DOHH2 (cell line): ENCODE measurements around the gene GATD1.
A peak's percentile ranks its signal among the peaks of the same experiment; 100 is the strongest.

Source experiments
- H3F3A ChIP-seq: fragments of 200-600 bp; sonication (generic), shearing (Covaris generic); 2 replicates; pipeline ENCODE4 v1.6.0; 2016; ENCODE audit warnings: antibody characterized with exemption, mild to moderate bottlenecking; ENCODE audit not compliant: control insufficient read depth, insufficient read depth
- H3K27ac ChIP-seq: fragments of 200-600 bp; sonication (generic); 2 replicates; pipeline ENCODE4 v1.5.1; 2014; ENCODE audit warnings: low read depth, mild to moderate bottlenecking, low read length, moderate library complexity
- H3K27me3 ChIP-seq: fragments of 200-600 bp; sonication (generic); 2 replicates; pipeline ENCODE4 v1.6.1; 2014; ENCODE audit warnings: mild to moderate bottlenecking, low read length, mixed read lengths; ENCODE audit not compliant: control insufficient read depth
- H3K36me3 ChIP-seq: fragments of 200-600 bp; sonication (generic); 2 replicates; pipeline ENCODE4 v1.6.1; 2014; ENCODE audit warnings: mild to moderate bottlenecking, low read length, moderate library complexity, mixed read lengths; ENCODE audit not compliant: control insufficient read depth
- H3K4me1 ChIP-seq: fragments of 200-600 bp; sonication (generic); 2 replicates; pipeline ENCODE4 v1.6.1; 2014; ENCODE audit warnings: mild to moderate bottlenecking, low read length, mixed read lengths; ENCODE audit not compliant: control insufficient read depth
- H3K4me2 ChIP-seq: fragments of 200-600 bp; sonication (generic); 2 replicates; pipeline ENCODE4 v1.6.0; 2014; ENCODE audit warnings: mild to moderate bottlenecking, low read length, moderate library complexity
- H3K4me3 ChIP-seq: fragments of 200-600 bp; sonication (generic); 2 replicates; pipeline ENCODE4 v1.5.1; 2014; ENCODE audit warnings: mild to moderate bottlenecking, low read length, mixed read lengths
- H3K79me2 ChIP-seq: fragments of 200-600 bp; sonication (generic); 2 replicates; pipeline ENCODE4 v1.6.1; 2014; ENCODE audit warnings: mild to moderate bottlenecking, low read length, mixed read lengths; ENCODE audit not compliant: control insufficient read depth
- H3K9me2 ChIP-seq: fragments of 200-600 bp; sonication (generic); replicated peaks from 2 replicates; pipeline ENCODE4 v1.6.1; 2014; ENCODE audit warnings: mild to moderate bottlenecking, low read length, mixed read lengths; ENCODE audit not compliant: control insufficient read depth
- H3K9me3 ChIP-seq: fragments of 200-600 bp; sonication (generic); 2 replicates; pipeline ENCODE4 v1.6.1; 2014; ENCODE audit warnings: antibody characterized with exemption, low read length, mixed read lengths; ENCODE audit not compliant: control insufficient read depth, insufficient read depth
- H4K20me1 ChIP-seq: fragments of 200-600 bp; sonication (generic); 2 replicates; pipeline ENCODE4 v1.6.0; 2014; ENCODE audit warnings: low read depth, mild to moderate bottlenecking, antibody characterized with exemption, low read length, moderate library complexity; ENCODE audit not compliant: control insufficient read depth, insufficient read depth
- EZH2phosphoT487 ChIP-seq: fragments of 200-600 bp; sonication (generic); IDR thresholded peaks from 2 replicates; pipeline ENCODE4 v1.6.1; 2017; ENCODE audit warnings: borderline replicate concordance, mild to moderate bottlenecking, antibody characterized with exemption, low read length, moderate library complexity, mixed read lengths
- TF ChIP-seq, protein P1 (sequence below): fragments of 200-600 bp; sonication (generic); IDR thresholded peaks from one replicate; pipeline ENCODE4 v1.5.1; 2014; ENCODE audit warnings: antibody characterized with exemption, mild to moderate bottlenecking, low read depth, low read length; ENCODE audit not compliant: poor library complexity, severe bottlenecking

The GATD1 gene

DNA sequence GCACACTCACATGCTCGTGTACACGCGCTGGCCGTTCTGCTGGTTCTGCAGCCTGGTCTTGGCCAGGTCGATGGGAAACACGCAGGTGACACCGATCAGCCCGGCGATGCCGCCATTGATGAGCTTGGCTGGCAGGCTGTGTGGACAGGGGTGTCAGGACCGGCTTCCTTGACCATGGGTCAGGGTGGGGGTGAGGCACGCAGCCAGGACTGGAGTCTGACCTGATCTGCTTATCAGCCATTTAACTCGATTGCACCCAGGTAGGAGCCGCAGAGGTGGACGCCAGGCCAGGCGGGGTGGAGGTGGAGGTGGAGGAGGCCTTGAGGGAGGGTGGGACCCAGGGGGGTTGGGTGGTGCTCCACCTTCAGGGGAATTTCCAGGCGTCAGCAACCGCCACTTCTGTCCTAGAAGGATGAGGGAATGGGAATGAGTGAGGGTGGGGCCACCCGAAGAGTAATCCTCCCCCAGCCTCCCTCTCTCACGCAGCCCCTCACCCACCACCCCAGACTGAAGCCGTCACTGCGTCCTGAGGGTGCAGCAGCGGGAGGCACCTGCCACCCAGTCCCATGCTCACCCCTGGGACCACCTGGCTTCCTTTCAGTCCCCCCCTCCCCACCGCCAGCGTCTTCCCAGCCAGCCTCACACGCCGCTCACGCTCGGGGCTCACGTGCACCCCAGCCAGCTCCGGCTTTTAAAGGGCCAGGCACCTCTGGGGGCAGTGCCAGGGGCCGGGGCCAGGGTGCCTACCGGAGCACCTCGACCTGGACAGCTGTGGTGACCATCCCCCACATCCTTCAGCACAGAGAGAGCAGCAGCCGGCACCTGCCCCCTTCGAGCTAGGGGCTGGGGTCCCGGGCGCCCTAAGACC is 17.7 kb upstream of the GATD1 start:
- peaks cover 25% of the 10 kb centered on the region; the same call in 1 of the 2 replicates for H3K36me3 ChIP-seq
- peak overlapping the region; percentile 97 for H3K4me2 ChIP-seq
- no peak overlapping the region for H3K27ac ChIP-seq
- peaks cover 25% of the 10 kb centered on the region for H3K79me2 ChIP-seq
- peak overlapping the region; percentile 93 for H3K4me3 ChIP-seq
- H3F3A ChIP-seq = peaks cover 15% of the 10 kb centered on the region; the same call in 1 of the 2 replicates
- peaks cover 33% of the 10 kb centered on the region for H3K4me1 ChIP-seq
- H3K9me2 ChIP-seq = no peaks in the 10 kb centered on the region
- peaks cover 4% of the 10 kb centered on the region; the same call in 1 of the 2 replicates for H4K20me1 ChIP-seq
- no peaks in the 10 kb centered on the region for H3K27me3 ChIP-seq
- TF ChIP-seq, protein P1, sequence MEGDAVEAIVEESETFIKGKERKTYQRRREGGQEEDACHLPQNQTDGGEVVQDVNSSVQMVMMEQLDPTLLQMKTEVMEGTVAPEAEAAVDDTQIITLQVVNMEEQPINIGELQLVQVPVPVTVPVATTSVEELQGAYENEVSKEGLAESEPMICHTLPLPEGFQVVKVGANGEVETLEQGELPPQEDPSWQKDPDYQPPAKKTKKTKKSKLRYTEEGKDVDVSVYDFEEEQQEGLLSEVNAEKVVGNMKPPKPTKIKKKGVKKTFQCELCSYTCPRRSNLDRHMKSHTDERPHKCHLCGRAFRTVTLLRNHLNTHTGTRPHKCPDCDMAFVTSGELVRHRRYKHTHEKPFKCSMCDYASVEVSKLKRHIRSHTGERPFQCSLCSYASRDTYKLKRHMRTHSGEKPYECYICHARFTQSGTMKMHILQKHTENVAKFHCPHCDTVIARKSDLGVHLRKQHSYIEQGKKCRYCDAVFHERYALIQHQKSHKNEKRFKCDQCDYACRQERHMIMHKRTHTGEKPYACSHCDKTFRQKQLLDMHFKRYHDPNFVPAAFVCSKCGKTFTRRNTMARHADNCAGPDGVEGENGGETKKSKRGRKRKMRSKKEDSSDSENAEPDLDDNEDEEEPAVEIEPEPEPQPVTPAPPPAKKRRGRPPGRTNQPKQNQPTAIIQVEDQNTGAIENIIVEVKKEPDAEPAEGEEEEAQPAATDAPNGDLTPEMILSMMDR = no peak
- TF ChIP-seq EZH2phosphoT487 = no peak
- H3K9me3 ChIP-seq = no peaks in the 10 kb centered on the region

DNA sequence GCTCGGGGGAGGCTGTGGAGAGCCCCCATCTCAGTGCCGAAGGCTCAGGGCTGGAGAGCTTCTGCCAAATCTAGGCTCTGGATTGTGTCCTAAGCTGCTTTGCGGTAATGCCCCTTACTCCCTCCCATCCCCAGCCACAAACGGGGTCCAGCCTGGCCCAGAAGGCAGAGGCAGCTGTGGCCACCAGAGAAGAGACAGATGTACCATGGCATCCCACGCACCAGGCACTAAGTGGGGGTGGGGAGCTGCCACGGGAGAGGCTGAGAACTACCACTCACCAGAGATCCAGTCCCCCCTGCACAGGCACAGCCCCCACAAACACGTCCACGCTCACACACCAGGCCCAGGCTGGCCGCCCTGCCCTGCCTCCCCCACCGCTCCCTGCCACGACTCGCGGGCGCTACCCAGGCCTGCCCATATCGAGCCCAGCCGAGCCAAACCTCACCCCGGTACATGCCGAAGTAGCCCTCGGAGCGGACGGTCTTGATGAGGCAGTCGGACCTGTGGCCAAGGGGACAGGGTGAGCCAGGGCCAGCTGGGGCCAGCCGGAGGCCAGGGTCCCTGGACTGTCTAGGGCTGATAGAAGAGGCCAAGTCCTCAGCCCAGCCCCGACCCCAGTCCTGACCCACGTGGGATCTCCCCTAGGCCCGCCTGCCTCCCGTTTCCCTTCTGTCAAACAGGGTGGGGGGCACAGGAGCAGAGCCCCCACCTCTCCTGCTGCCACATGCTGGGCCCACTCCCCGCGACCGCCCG is 16.9 kb upstream of the GATD1 start:
- Histone ChIP-seq H3K4me2 (no peak overlapping the region; the same call in 1 of the 2 replicates), H3F3A (peaks cover 15% of the 10 kb centered on the region; the same call in 1 of the 2 replicates), H3K79me2 (peaks cover 25% of the 10 kb centered on the region), H3K9me2 (no peaks in the 10 kb centered on the region), H3K4me1 (peaks cover 37% of the 10 kb centered on the region), H3K27me3 (no peaks in the 10 kb centered on the region), H4K20me1 (peaks cover 4% of the 10 kb centered on the region; the same call in 1 of the 2 replicates), H3K27ac (no peak overlapping the region), H3K36me3 (peaks cover 17% of the 10 kb centered on the region; the same call in 1 of the 2 replicates), H3K9me3 (no peaks in the 10 kb centered on the region), H3K4me3 (no peak overlapping the region)
- TF ChIP-seq EZH2phosphoT487 = no peak
- TF ChIP-seq, protein P1 = no peak

DNA sequence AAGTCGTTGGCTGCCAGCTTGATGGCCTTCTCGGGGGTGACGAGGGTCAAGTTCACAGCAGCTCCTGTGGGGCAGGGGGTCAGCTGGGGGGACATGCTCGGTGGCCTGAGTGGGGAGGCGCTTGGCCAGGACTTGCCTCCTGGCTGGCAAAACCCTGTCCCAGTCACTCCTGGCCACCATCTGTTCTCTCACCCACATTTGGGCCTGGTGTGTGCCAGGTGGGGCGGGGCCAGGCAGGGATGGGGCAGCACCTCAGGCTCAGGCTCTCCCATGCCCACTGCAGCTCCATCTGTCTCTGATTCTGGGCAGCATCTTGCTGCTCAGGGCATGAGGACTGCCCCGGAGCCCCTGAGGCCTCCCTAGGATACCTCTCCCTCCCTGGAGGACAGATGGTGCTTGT is 16.3 kb upstream of the GATD1 start:
- Histone ChIP-seq H3K79me2 (peaks cover 31% of the 10 kb centered on the region), H3K4me2 (no peak overlapping the region), H4K20me1 (peaks cover 4% of the 10 kb centered on the region; the same call in 1 of the 2 replicates), H3K27ac (no peak overlapping the region), H3K4me3 (no peak overlapping the region), H3K9me2 (no peaks in the 10 kb centered on the region), H3F3A (peaks cover 12% of the 10 kb centered on the region; the same call in 1 of the 2 replicates), H3K36me3 (peaks cover 13% of the 10 kb centered on the region; the same call in 1 of the 2 replicates), H3K27me3 (no peaks in the 10 kb centered on the region), H3K4me1 (peaks cover 39% of the 10 kb centered on the region), H3K9me3 (no peaks in the 10 kb centered on the region)
- TF ChIP-seq EZH2phosphoT487 = no peak
- TF ChIP-seq, protein P1 = no peak
